GM19452 (cell line): Measurements from ENCODE around the gene RAX.
"Not testable (repeated sequence)": the region's sequence is repeated elsewhere in the genome, so short reads cannot be mapped to it uniquely, and the experiment has no call there.

ENCODE experiments used
- ATAC-seq: cut with Tn5 transposase; IDR thresholded peaks from one replicate; pipeline ENCODE4 v1.9.1; 2021; ENCODE audit not compliant: unreplicated experiment

Gene RAX

GRCh38 chr18:59273759-59274532 lies 692 bp upstream of the RAX start:
- no peak for ATAC-seq

DNA sequence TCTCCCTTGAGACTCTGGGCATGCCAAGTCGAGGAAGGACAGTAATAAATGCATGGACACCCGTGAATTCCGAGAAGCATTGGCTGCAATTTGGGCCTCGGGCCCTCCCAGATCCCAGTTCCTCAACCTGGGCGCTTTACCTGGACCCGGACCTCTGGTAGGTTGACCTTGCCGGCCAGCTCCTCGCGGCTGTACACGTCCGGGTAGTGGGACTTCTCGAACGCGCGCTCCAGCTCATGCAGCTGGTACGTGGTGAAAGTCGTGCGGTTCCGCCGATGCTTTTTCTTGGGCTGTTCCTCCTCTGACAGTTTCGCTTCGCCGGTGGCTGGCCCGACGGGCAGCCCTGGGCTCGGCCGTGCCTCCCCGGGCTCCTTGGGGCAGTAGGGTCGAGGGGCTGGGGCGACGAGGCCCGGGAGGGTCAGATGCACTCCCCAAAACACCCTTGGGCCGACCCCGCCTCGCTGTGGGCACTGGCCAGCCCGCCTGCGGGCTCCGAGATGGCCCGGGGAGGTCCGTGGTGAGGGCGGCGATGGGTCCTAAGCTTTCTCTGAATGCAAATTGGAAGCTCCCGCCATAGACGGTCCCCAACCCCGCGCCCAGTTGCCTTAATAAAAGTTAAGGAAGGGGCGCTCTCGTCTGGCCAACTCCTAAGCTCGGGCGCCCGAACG lies 899 bp downstream of the RAX start:
- ATAC-seq = no peak

DNA sequence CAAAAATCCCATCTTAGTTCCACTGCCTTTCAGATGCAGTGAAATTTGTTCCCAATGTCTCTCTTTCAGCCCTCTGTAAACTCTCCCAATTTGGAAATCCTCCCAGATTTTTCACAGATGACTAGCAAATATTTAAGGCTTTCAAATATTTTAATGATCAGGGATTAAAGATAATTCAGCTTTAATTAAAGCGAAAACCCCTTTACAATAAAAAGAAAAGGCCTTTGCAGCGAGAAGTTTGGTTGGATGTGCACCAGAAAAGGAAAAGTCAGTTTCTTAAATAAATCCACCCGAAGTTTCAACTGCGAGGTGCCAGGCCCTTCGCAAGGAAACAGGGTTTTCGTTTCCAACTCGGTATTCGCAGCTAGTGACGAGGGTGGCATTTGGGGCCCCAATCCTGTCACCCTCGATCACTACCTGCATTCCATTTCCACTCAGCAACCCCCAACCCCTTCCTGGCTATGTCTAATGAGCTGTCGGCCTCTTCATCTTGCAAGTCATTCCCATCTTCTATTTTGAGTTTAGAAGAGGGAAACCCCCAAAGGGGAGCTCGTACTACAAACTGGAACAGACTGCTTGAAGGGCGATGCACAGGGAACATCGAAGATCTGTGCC lies 1.5 kb downstream of the RAX start:
- no peak for ATAC-seq

DNA sequence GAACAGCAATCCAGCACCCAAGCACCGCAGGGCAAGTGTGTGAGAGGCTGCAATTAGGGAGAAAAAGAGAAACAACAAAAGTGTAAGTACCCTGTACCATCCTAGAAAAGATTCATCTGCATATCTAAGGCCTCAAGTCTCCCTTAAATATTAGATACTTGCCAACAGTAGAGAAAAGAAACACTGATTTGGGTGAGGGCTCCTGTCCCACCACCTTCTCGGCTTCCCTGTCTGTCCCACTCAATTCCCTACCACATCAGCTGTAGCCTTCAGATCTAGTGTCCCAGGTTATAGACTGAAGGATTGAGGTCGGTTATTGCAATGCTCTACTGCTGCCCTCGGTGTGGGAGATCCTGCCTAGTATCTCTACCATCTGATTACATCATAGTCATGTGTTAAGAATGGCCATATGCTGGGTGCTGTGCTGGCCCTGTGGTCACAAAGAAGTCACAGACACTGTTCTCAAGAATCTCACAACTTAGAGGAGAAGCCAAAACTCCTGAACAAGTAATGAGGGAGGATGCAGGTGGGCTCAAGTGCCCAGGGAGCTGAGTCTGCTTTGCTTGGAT lies 2.5 kb downstream of the RAX start:
- ATAC-seq = no peak

DNA sequence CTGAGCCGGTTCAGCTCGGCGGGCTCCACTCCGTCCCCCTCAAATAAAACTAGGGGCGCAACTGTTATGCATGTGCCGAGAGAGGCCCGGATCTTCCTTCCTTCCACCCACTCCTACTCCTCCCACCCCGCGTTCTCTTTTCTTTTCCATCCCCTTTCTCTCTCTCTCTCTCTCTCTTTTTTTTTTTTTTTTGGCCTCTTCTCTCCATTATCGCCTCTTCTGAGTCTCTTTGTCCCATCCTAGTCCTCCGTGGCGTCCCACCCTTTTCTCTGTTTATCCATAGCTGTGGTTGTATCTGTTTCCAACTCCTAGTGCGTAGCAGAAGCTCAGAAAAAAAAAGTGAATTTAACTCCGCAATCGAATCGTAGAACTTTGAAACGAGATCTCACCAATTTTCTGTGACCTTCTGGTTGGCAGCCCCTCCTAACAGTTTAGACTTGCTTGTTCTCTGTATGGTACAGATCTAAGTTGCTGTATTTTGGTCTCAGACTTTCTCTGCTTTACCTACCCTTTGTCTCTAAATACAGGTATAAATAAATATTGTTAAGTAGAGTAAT lies 3.6 kb downstream of the RAX start:
- ATAC-seq = no peak

GRCh38 chr18:59268721-59269562 lies 4.3 kb downstream of the RAX start:
- no peak for ATAC-seq

GRCh38 chr18:59268127-59268720 lies 5.0 kb downstream of the RAX start:
- no peak for ATAC-seq

- no peak for ATAC-seq
Observed at GRCh38 chr18:59267503-59268126, 5.6 kb downstream of the RAX start.

DNA sequence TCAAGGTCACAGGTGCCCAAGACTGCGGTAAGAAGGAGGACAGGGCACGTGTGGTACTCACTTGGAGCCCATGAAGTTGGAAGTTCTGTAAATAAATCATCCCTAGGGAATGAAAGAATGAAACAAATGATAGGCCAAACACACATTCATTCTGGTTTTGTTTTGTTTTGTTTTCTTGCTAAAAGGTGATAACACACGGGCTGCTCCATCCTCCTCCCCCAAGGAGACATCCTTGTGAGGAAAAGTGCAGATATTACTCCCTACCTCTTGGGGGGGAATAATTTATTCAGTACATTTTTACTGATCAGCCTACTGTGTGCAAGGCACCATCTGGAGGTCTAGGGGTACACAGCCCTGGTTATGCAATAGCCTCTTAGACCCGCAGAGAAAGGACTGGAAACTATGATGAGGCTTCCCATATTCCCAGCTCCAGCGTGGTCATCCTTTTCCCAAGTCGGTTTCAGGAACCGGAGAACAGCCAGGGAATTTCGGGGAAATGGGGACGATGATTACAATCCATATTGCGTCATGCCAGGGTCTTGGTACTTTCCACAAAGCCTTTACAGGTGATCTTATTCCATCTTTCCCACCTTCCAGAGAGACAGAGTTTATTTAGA lies 6.3 kb downstream of the RAX start:
- no peak for ATAC-seq

DNA sequence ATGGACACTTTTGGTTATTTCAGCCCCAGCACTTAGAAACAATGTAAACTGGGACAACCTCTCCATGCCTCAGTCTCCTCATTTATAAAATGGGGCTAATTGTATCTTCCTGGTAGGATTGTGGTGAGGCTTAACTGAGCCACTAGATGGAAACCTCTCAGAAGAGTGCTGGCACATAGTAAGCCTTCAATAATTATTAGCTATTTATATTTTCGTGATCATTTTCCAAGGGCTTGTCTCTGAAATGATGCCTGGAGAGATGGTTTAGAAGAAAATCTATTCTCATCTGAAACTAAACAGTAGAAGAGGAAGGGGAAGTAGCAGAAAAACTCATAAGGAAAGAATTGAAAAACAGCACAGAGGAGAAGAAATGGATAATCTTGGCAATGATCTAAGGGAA lies 6.8 kb downstream of the RAX start:
- no peak for ATAC-seq

- ATAC-seq = no peak
Observed at GRCh38 chr18:59265974-59266369, 7.3 kb downstream of the RAX start.

- no peak for ATAC-seq
Observed at GRCh38 chr18:59265246-59265973, 7.8 kb downstream of the RAX start.

GRCh38 chr18:59264651-59265245 lies 8.5 kb downstream of the RAX start:
- no peak for ATAC-seq

- no peak for ATAC-seq
Observed at GRCh38 chr18:59264121-59264571, 9.1 kb downstream of the RAX start.

DNA sequence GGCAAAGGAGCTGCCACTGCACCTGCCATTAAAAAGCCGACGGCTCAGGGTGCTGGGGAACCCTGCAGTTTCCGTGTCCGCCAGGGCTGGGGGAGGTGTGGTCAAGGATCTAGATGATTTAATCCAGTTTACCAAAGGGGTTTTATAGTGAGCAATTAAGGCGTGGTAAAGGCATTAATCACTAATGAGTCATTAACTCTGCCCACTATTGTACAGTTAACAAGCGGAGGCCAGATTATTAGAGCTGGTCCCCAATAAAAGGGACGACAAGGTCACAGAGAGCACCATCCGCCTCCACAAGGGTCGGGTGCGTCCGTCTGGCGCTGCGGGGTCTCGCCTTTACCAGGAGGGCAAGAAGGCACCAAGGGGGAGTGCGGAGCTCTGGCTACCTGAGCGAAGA lies 9.6 kb downstream of the RAX start:
- ATAC-seq = no peak

DNA sequence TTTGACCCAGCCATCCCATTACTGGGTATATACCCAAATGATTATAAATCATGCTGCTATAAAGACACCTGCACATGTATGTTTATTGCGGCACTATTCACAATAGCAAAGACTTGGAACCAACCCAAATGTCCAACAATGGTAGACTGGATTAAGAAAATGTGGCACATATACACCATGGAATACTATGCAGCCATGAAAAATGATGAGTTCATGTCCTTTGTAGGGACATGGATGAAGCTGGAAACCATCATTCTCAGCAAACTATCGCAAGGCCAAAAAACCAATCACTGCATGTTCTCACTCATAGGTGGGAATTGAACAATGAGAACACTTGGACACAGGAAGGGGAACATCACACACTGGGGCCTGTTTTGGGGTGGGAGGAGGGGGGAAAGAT lies 11.0 kb downstream of the RAX start:
- ATAC-seq = not testable (repeated sequence)

- not testable (repeated sequence) for ATAC-seq
Observed at GRCh38 chr18:59261842-59262241, 11.4 kb downstream of the RAX start.

DNA sequence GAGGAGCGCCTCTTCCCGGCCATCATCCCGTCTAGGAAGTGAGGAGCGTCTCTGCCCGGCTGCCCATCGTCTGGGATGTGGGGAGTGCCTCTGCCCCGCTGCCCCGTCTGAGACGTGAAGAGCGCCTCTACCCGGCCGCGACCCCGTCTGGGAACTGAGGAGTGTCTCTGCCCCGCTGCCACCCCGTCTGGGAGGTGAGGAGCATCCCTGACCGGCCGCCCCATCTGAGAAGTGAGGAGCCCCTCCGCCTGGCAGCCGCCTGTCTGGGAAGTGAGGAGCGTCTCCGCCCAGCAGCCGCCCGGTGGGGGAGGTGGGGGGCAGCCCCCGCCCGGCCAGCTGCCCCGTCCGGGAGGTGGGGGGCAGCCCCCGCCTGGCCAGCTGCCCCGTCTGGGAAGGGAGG lies 17.8 kb downstream of the RAX start:
- not testable (repeated sequence) for ATAC-seq
